K562 (cell line): ENCODE measurements around the gene SIX3. TPM values are rescaled to one million over a fixed set of nuclear protein-coding genes. Genes with fewer than 3 reads are reported as not detected.

ENCODE experiments used
- CREM ChIP-seq: IDR thresholded peaks from 2 replicates; pipeline ENCODE4 v1.6.1; 2014; ENCODE audit warnings: antibody characterized with exemption, low read depth
- EGR1 ChIP-seq: fragments of 450-650 bp; conservative IDR thresholded peaks from 2 replicates; pipeline ENCODE4 v1.6.1; 2017; ENCODE audit warnings: mild to moderate bottlenecking
- MCM5 ChIP-seq: fragments of 450-650 bp; IDR thresholded peaks from 2 replicates; pipeline ENCODE4 v1.6.1; 2016; ENCODE audit warnings: low read depth
- MYC ChIP-seq, 2 experiments: fragments of 250-450 bp in 1 of 2; sonication (Bioruptor Pico) in 1 of 2; IDR thresholded peaks; 2 replicates each; pipeline versions ENCODE4 v1.5.1 to v1.6.1; 2012 to 2021; ENCODE audit warnings: low read depth in 2 of 2, borderline replicate concordance in 1 of 2, improper control_type of control experiment in 1 of 2, low read length in 1 of 2, mild to moderate bottlenecking in 1 of 2, moderate library complexity in 1 of 2
- RAD21 ChIP-seq, 2 experiments: fragments of 250-450 bp in 1 of 2; fragments of 450-650 bp in 1 of 2; sonication (Bioruptor Pico) in 1 of 2; formaldehyde crosslinking in 1 of 2; IDR thresholded peaks in 1 of 2; conservative IDR thresholded peaks in 1 of 2; 2 replicates each; pipeline versions ENCODE4 v1.4.0 to v1.8.0; 2020 to 2022; ENCODE audit warnings: mild to moderate bottlenecking in 2 of 2, moderate library complexity in 1 of 2
- RAD51 ChIP-seq: fragments of 450-650 bp; IDR thresholded peaks from 2 replicates; pipeline ENCODE4 v1.7.1; 2016; ENCODE audit warnings: low read depth, mild to moderate bottlenecking, borderline replicate concordance
- SAFB2 ChIP-seq: fragments of 200-400 bp; formaldehyde crosslinking; IDR thresholded peaks from 2 replicates; pipeline ENCODE4 v1.6.1; 2018; ENCODE audit warnings: borderline replicate concordance, low read length, low read depth, moderate library complexity; ENCODE audit not compliant: severe bottlenecking
- SMC3 ChIP-seq: conservative IDR thresholded peaks from 2 replicates; pipeline ENCODE4 v1.6.1; 2011; ENCODE audit warnings: low read depth, low read length, improper control_type of control experiment; ENCODE audit not compliant: insufficient read depth
- STAG1 ChIP-seq: sonication (generic); formaldehyde crosslinking; IDR thresholded peaks from 2 replicates; pipeline ENCODE4 v1.5.0; 2020; ENCODE audit warnings: missing genetic modification reagents, borderline replicate concordance
- ZNF408 ChIP-seq: fragments of 250-450 bp; sonication (Bioruptor Pico); IDR thresholded peaks from 2 replicates; pipeline ENCODE4 v1.4.0; 2020; ENCODE audit warnings: low read depth, mild to moderate bottlenecking, moderate library complexity
- polyA plus RNA-seq, 8 experiments: library from polyadenylated mRNA; depleted of rRNA in 4 of 8; stranded (reverse) in 5 of 8; unstranded in 3 of 8; fragments of >200 nt; fragmentation: Nextera tagmentation in 2 of 8; fragmentation: Illumina TruSeq in 1 of 8; extraction: Ambion mirVana in 2 of 8; extraction: Trizol in 1 of 8; gene quantifications; 2 replicates each; pipeline versions ENCODE4 v1.2.1 to v1.2.3, GENCODE V29; 2011 to 2014; ENCODE audit warnings: inconsistent platforms in 1 of 8, missing spikeins in 1 of 8
- total RNA-seq, 7 experiments: library from RNA; depleted of rRNA in 6 of 7; stranded (reverse); fragments of >200 nt in 6 of 7; fragmentation: Illumina TruSeq in 2 of 7; extraction: Trizol in 2 of 7; gene quantifications; 2 replicates each; pipeline versions ENCODE4 v1.2.1 to v1.2.3, GENCODE V29; 2011 to 2021; ENCODE audit warnings: low replicate concordance in 1 of 7
- TF ChIP-seq, protein P1 (sequence below), 3 experiments: IDR thresholded peaks in 2 of 3; conservative IDR thresholded peaks in 1 of 3; 2 replicates each; pipeline ENCODE4 v1.5.1; 2011 to 2012; ENCODE audit warnings: low read length in 3 of 3, mild to moderate bottlenecking in 3 of 3, control low read depth in 2 of 3, improper control_type of control experiment in 1 of 3, inconsistent platforms in 1 of 3, low read depth in 1 of 3, mixed read lengths in 1 of 3, moderate library complexity in 1 of 3; ENCODE audit not compliant: insufficient read depth in 2 of 3
- TF ChIP-seq, protein P2 (sequence below): sonication (generic); formaldehyde crosslinking; IDR thresholded peaks from 2 replicates; pipeline ENCODE4 v1.9.0; 2022; ENCODE audit warnings: mild to moderate bottlenecking, missing genetic modification reagents

SIX3 gene
- total and polyA plus RNA-seq, 9 of the 15 experiments (the other 6 are each of a cell fraction or from before 2014, with no cell fraction given), result not detected

DNA sequence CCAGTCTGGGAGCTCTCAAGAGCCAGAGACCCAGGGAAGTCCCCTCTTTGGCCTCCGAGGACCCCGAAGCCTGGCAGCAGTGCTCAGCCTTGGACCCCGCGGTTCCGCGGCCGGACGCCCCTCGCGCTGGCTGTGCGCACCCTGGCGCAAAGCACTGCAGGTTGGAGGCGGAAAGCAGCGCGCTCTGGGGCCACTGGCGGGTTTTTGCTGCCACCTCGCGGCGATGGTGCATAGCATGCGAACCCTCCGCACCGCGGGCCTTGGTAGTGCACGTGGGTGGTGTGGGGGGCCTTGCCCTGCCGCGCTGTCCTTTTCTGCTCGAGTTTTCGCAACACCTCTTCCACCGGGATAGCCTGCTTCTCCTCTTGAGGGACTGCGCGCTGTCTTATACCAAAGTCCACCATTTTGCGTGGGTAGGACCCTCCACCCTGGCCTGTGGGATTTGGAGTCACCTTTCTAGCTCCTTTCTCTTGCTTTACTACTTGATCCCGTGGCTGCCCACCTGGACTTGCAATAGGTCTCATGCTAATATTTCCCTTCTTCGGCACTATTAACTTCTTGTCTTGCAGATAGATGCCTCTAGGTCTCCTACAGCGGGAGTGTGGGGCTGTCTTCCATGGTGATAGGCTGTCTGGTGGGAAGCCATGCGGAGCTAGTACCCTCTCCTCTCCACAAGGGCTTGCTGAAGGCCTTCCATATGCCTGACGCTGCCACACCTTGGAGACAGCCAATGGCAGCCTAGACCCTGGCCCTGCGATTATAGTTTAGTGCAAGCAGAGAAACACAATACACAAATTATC lies 14.3 kb downstream of the SIX3 start (continued):
- TF ChIP-seq, protein P1, sequence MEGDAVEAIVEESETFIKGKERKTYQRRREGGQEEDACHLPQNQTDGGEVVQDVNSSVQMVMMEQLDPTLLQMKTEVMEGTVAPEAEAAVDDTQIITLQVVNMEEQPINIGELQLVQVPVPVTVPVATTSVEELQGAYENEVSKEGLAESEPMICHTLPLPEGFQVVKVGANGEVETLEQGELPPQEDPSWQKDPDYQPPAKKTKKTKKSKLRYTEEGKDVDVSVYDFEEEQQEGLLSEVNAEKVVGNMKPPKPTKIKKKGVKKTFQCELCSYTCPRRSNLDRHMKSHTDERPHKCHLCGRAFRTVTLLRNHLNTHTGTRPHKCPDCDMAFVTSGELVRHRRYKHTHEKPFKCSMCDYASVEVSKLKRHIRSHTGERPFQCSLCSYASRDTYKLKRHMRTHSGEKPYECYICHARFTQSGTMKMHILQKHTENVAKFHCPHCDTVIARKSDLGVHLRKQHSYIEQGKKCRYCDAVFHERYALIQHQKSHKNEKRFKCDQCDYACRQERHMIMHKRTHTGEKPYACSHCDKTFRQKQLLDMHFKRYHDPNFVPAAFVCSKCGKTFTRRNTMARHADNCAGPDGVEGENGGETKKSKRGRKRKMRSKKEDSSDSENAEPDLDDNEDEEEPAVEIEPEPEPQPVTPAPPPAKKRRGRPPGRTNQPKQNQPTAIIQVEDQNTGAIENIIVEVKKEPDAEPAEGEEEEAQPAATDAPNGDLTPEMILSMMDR (IDR thresholded peaks at IDR 0.05 in 2 of 3, conservative IDR thresholded peaks at IDR 0.05 in 1 of 3; ENCODE audit: insufficient read depth in 2 of 3, low read depth in 1 of 3, low read length in 3 of 3), result peak; percentile 79 to 97 (median 87)
- TF ChIP-seq MYC (IDR thresholded peaks at IDR 0.05; ENCODE audit: low read depth, low read length) (peak; percentile 37; the same call in 1 of the 2 replicates), MYC (CRISPR knock-in tag; IDR thresholded peaks at IDR 0.05; ENCODE audit: borderline replicate concordance, low read depth) (no peak), CREM (0 out of 2 replicates have a peak, but pooled peaks have one; percentile 27), RAD51 (no peak), SMC3 (peak; percentile 86), ZNF408 (CRISPR knock-in tag) (no peak), SAFB2 (no peak), STAG1 (CRISPR knock-in tag) (peak; percentile 96), RAD21 (CRISPR knock-in tag; conservative IDR thresholded peaks at IDR 0.05 in 1 of 2, IDR thresholded peaks at IDR 0.05 in 1 of 2) (peak; percentile 83 to 92), MCM5 (no peak), EGR1 (peak; percentile 64)
- TF ChIP-seq, protein P2, sequence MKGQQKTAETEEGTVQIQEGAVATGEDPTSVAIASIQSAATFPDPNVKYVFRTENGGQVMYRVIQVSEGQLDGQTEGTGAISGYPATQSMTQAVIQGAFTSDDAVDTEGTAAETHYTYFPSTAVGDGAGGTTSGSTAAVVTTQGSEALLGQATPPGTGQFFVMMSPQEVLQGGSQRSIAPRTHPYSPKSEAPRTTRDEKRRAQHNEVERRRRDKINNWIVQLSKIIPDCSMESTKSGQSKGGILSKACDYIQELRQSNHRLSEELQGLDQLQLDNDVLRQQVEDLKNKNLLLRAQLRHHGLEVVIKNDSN, result 0 out of 2 replicates have a peak, but pooled peaks have one; percentile 12
